A549 treated with RU486 at 1 μM for 4 hours (cell line): Measurements from ENCODE around the gene ASB10. TPM values are rescaled to one million over a fixed set of nuclear protein-coding genes. Genes with fewer than 3 reads are reported as not detected.

ENCODE experiments used
- total RNA-seq: library from RNA; stranded (reverse); fragments of 200-300 nt; extraction: Qiagen RNA extraction; gene quantifications from 5 replicates; pipeline ENCODE4 v1.2.3, GENCODE V29; 2022; ENCODE audit warnings: low read depth

The ASB10 gene, protein sequence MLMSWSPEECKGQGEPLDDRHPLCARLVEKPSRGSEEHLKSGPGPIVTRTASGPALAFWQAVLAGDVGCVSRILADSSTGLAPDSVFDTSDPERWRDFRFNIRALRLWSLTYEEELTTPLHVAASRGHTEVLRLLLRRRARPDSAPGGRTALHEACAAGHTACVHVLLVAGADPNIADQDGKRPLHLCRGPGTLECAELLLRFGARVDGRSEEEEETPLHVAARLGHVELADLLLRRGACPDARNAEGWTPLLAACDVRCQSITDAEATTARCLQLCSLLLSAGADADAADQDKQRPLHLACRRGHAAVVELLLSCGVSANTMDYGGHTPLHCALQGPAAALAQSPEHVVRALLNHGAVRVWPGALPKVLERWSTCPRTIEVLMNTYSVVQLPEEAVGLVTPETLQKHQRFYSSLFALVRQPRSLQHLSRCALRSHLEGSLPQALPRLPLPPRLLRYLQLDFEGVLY
- not detected in 5 replicates for total RNA-seq

DNA sequence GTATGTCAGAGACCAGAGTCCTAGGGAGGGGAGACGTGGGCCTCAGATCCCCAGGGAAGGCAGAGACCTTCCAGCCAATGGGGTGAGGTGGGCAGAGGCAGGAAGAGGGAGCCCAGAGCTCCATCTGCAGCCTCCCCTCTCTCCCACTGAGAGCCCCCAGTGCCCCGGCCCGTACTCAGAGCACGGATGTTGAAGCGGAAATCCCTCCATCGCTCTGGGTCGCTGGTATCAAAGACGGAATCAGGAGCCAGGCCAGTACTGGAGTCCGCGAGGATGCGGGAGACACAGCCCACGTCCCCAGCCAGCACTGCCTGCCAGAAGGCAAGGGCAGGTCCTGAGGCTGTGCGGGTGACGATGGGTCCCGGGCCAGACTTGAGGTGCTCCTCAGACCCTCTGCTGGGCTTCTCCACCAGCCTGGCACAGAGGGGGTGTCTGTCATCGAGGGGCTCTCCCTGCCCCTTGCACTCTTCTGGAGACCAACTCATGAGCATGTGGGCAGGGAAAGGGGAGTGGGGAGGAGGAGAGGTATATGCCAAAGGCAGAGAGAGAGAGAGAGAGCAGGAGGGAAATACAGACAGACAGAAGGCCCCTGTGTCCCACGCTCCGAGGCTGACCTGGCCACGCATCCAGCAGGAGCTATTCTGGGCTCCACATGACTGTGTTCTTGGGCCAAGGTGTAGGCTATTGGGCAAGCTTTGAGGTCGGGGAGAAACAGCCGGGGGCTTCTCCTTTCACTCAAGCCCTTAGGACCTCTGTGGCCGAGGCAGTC lies at the start of gene ASB10:
Gene ASB10 (minus strand): TSS at position 611 of the 769 bp plus-strand sequence. CDS start 120 bp downstream, at position 491.

DNA sequence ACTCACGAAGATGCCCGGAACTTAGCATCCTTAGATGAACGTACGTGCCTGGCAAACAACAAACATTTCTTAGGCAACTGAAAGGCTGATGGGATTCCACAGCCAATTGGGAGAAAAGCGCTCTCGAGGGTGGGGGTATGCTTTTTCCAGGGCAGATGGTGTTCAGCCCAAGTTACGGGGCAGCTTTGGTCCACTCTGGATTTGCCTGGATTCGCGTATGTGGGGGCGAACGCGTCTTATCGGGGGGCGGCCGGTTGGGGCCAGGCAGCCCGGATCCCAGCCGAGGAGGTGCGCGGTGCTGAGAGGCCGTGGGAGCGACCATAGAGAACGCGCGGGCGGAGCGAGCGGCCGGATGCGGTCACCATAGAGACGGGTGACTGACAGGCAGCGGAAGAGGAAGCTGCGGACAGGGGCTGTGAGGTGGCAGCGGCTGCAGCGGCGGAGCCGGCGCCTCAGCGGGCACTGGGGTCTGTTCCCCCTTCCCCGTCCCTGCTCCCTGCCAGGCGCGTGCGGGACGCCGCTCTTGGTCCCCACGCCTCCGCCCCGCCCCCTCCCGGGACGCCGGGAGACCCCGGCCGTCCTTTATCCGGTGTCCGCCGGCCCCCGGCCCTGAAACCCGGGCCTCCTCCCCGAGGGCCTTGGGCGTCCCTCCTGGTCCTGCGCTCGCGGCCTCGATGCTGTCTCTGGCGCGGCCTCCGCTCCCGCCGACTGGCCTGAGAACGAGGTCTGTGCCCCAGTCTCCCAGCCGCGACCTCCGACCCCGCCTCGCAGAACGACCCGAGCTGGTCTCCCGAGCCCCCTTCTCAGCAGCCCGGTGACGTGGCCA lies 45.3 kb upstream of the ASB10 start, which contains the start of gene CHPF2:
Gene CHPF2 (plus strand): TSS at position 393 of the 826 bp plus-strand sequence. CDS start 1,529 bp downstream, outside the sequence.

DNA sequence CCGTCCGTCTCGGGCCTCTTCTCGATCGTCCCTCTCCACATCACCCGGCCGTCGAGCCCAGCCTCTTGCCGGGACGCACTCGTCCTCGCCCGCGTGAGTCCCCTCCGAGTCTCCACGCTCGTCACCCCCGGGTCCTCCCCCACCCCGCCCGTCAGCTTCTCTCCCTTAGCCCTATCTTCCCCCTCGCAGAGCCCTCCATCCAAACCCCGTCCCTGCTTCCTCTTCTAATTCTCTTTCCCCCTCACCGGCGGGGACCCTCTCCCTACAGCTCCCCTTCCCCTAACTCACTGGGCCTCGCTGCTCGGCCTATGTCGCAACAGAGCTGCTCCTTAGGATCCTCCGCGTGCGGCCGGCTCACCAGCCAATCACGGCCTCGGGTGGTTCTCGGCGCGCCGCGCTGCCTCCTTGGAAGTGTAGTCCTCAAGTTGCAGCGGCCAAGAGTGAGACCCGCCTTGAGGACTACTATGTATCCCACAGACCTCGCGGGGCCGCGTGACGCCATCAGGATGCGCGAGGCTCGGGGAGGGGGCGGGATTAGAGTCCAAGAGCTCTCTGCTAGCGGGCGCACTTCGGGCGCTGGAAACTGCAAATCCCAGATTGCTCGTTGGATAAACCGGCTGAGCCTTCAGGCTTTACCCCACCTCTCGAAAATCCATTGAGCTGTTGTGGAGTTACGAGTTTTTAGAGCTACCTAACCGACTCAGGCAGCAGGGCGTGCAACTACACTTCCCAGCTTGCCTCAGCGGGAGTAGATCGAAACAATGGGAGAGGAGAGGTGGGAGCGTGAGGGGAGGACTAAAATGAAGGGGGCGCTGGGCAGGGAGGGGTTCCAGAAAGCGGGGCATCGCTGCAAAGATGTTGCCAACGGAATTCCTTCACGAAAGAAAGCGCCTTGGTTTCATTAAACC lies 40.1 kb upstream of the ASB10 start, which contains the start of gene ABCF2:
Gene ABCF2 (minus strand): TSS at position 331 of the 908 bp plus-strand sequence. CDS start 747 bp downstream, outside the sequence.

DNA sequence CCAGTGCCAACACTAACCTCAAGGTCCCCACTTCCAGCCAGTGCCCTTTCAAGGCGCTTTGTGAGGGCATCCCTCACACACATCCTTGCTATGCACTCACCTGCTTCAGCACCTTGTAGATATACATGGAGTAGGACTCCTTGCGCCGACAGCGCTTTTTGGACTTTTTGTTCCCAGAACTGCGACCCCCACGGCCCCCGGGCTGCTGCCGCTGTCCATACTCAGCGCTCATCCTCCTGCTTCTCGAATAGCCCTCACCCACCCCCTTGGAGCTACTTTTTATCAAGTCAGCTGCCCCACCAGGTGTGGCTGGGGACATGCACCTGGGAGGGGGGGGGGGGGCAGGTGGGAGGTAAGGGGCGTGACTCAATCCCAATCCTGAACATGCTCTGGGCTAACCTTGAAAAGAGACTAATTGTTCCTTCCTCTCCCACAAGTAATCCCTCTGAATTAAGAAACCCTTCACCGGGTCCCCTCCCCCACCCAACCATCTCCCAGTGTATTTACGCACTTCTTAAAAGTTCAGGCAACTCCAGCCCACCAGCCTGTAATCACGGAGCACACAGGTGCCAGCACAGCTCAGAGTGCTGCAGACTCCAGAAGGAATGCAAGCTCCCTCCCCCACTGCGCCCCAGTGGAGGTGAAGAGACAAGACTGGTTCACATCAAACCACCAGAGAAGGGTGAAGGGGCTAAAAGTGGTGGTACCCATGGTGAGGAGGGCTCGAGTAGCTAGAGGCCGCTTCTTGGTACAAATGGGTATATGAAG lies 23.2 kb upstream of the ASB10 start, which contains the start of gene H2BK1:
Gene H2BK1 (minus strand): TSS at position 402 of the 768 bp plus-strand sequence. CDS start 170 bp downstream, at position 232.

DNA sequence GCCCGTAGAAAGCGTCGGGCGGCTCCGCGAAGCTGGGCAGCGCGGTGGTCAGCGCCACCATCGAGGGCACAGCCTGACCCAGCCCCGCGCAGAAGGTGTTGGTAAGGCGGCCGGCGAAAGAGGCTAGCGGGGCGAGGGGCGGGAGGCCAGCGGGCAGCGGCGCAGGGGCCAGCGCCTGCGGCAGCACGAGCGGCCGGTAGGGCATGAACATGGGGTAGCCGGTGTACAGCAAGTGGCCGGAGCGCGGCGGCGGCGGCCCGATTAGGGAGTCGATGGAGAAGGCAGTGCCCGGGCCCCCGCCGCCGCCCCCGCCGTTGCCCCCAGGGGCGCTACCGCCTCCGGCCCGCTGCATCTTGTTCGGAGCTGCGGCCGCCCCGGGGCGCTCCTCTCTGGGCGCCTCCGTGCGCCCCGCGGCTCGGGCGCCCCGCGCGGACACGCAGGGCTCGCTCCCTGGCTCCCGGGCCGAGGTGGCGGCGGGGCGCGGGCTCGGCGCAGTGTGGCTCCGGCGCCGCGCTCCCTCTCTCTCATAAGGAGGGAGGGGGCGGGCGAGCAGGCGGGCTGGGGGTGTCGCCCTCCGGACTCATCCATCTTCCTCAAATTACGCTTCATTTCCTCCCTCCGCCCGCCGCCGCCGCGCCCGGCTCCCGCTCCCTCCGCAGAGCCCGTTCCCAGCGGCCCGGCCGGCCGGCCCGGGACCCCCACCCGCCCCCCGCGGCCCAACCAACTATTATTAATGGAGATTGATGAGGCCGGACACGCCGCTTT lies 19.7 kb downstream of the ASB10 start, which contains the start of gene GBX1:
Gene GBX1 (minus strand): TSS at position 498 of the 765 bp plus-strand sequence. CDS start 146 bp downstream, at position 352.

Other genes starting within 250 kb of the ASB10 start
- gene KCNH2, start 208.9 kb downstream of the ASB10 start, total RNA-seq: 0.29 to 0.61 TPM (median 0.37 TPM) in 5 replicates
- gene NOS3, start 196.2 kb downstream of the ASB10 start, total RNA-seq: 0.15 to 0.55 TPM (median 0.49 TPM) in 5 replicates
- gene ATG9B, start 162.8 kb downstream of the ASB10 start, total RNA-seq: 0.62 to 1.1 TPM (median 0.87 TPM) in 5 replicates
- 31.5 to 51.8 TPM (median 48.0 TPM) in 5 replicates for gene ABCB8, start 158.8 kb downstream of the ASB10 start, total RNA-seq
- gene ASIC3, start 138.7 kb downstream of the ASB10 start, total RNA-seq: 5.7 to 12.6 TPM (median 12.2 TPM) in 5 replicates
- 32.1 to 37.0 TPM (median 34.9 TPM) in 5 replicates for gene CDK5, start 129.4 kb downstream of the ASB10 start, total RNA-seq
- gene SLC4A2, start 127.7 kb downstream of the ASB10 start, total RNA-seq: 182 to 287 TPM (median 275 TPM) in 5 replicates
- gene FASTK, start 106.4 kb downstream of the ASB10 start, total RNA-seq: 48.1 to 80.5 TPM (median 74.4 TPM) in 5 replicates
- gene TMUB1, start 103.8 kb downstream of the ASB10 start, total RNA-seq: 32.4 to 64.6 TPM (median 50.8 TPM) in 5 replicates
- 43.6 to 72.2 TPM (median 61.9 TPM) in 5 replicates for gene AGAP3, start 100.8 kb downstream of the ASB10 start, total RNA-seq
- gene GBX1, start 19.6 kb downstream of the ASB10 start, total RNA-seq: 0.17 to 0.45 TPM in 2 of 5 replicates, not detected in the others
- gene H2BK1, start 23.2 kb upstream of the ASB10 start, total RNA-seq: not detected in 5 replicates
- gene ABCF2, start 40.0 kb upstream of the ASB10 start, total RNA-seq: 63.8 to 70.3 TPM (median 68.4 TPM) in 5 replicates
- gene CHPF2, start 45.2 kb upstream of the ASB10 start, total RNA-seq: 35.6 to 52.0 TPM (median 45.6 TPM) in 5 replicates
- gene SMARCD3, start 61.4 kb upstream of the ASB10 start, total RNA-seq: 9.3 to 11.4 TPM (median 10.4 TPM) in 5 replicates
- 37.8 to 55.9 TPM (median 41.3 TPM) in 5 replicates for gene NUB1, start 154.6 kb upstream of the ASB10 start, total RNA-seq
- gene WDR86, start 222.8 kb upstream of the ASB10 start, total RNA-seq: 0.18 to 0.22 TPM (median 0.19 TPM) in 3 of 5 replicates, not detected in the others